ENCODE measurements around the gene RSL1D1.
A peak's percentile ranks its signal among the peaks of the same experiment; 100 is the strongest.
"Not testable (repeated sequence)": the region's sequence is repeated elsewhere in the genome, so short reads cannot be mapped to it uniquely, and the experiment has no call there.

The RSL1D1 gene

GRCh38 chr16:11796227-11797165 lies 54.8 kb downstream of the RSL1D1 start:
- DNase-seq, result no peak

- no peak for DNase-seq
Observed at GRCh38 chr16:11795887-11796226, 55.5 kb downstream of the RSL1D1 start.

GRCh38 chr16:11794996-11795886 lies 56.1 kb downstream of the RSL1D1 start:
- no peak for DNase-seq

- no peak for DNase-seq
Observed at GRCh38 chr16:11794447-11794846, 56.9 kb downstream of the RSL1D1 start.

GRCh38 chr16:11793840-11794239 lies 57.5 kb downstream of the RSL1D1 start:
- DNase-seq, result no peak

- peak; percentile 98 for DNase-seq
Observed at GRCh38 chr16:11792410-11793241, 58.7 kb downstream of the RSL1D1 start.

GRCh38 chr16:11791144-11791828 lies 60.1 kb downstream of the RSL1D1 start:
- DNase-seq, result no peak

- no peak for DNase-seq
Observed at GRCh38 chr16:11788914-11789313, 62.4 kb downstream of the RSL1D1 start.

- DNase-seq, result not testable (repeated sequence)
Observed at GRCh38 chr16:11784980-11785599, 66.3 kb downstream of the RSL1D1 start.

GRCh38 chr16:11784381-11784780 lies 67.0 kb downstream of the RSL1D1 start:
- not testable (repeated sequence) for DNase-seq

GRCh38 chr16:11784038-11784369 lies 67.3 kb downstream of the RSL1D1 start:
- DNase-seq, result no peak
